ENCODE data around the gene IL4R.
A peak's percentile ranks its signal among the peaks of the same experiment; 100 is the strongest.
"Not testable (repeated sequence)": the region's sequence is repeated elsewhere in the genome, so short reads cannot be mapped to it uniquely, and the experiment has no call there.

IL4R gene

DNA sequence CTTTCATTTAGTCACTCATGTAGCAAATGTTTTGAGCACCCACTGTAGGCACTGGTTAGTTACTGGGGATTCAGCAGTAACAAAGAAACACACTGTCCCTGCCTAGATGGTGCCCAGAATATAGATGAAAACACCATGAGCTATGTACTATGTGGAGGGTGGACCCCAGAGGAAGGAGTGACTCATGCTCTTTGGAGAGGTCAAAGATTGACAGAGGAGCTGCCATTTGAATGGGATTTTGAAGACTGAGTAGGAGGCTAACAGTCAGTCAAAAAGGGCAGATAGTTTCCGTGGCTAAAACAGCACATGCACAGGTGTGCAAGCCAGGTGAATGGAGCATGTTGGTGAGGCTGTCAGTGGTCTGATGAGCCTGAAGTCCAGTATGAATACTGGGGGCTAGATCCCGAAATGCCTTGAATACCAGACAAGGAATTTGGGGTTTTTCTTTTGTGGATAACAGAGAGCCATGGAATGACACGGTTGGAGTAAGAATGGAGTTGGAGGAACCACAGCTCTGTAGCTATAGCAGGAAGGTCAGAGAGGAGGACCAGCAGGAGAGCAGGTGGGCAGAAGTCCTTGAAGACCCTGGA, 94.3 kb downstream of the IL4R start:
- DNase-seq: no peak

DNA sequence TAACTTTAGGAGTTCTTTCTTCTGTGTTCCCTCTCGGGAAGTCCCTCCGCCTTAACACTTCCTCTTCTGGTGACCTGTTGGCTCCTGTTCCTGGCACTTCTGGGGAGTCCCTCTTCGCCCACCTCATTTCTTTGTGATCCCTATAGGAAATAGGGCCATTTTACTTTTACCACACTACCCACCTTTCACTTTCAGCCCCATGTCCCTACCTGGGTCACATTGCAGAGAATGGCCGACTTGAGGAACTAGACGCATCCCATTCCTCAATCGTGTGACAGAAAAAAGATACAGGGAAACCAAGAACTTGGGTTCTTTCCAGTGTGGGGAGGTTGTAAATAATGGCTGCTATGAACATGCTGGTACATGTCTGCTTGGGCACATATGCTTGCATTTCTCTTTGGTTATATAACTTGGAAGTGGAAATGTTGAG, 94.8 kb downstream of the IL4R start:
- peak; percentile 17 for DNase-seq

GRCh38 chr16:27409958-27410357, 96.2 kb downstream of the IL4R start:
- DNase-seq: not testable (repeated sequence)

- no peak for DNase-seq
Observed at GRCh38 chr16:27410761-27411160, 97.0 kb downstream of the IL4R start.

DNA sequence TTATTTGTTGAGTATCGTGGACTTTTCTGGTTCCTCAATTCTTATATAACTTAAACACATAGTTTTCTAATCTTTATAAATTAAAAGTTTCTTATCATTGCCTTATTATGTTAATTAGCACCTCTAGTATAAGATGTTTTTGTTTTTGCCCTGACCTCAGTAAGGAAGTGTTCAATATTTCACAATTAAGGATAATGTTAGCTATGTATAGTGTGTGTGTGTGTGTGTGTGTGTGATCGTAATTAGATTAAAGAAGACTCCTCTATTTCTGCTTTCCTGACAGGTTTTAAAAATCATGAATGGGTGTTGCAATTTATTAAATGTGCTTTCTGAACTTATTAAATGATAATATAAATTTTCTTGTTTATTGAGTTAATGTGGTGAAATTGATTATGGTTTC, 100.2 kb downstream of the IL4R start:
- DNase-seq: no peak
